Common myeloid progenitor, CD34-positive (primary cell): Measurements from ENCODE around the gene KIF4A.

ENCODE experiments used
- CTCF ChIA-PET: fragments of 350-600 bp; sonication (Branson Sonifier 250); formaldehyde crosslinking; loops from one replicate; lab custom pipeline; 2021; ENCODE audit warnings: antibody characterized with exemption; lab: Charles Lee
- POLR2A ChIA-PET: fragments of 350-600 bp; sonication (Branson Sonifier 250); formaldehyde crosslinking; loops from one replicate; lab custom pipeline; 2021; ENCODE audit warnings: antibody characterized with exemption; lab: Charles Lee
- DNase-seq, 3 donors: peaks; one replicate each; pipeline versions ENCODE4 v3.0.0 to v3.0.0-alpha.2; 2013
- H3K27ac ChIP-seq, 2 experiments: 1 replicate in 1 of 2; 2 replicates in 1 of 2; pipeline ENCODE4 v1.7.0; 2013; ENCODE audit warnings: inconsistent platforms in 2 of 2, low read length in 2 of 2, mild to moderate bottlenecking in 2 of 2, low read depth in 1 of 2, moderate library complexity in 1 of 2; ENCODE audit not compliant: severe bottlenecking in 2 of 2, insufficient read depth in 1 of 2, poor library complexity in 1 of 2
- H3K27me3 ChIP-seq, 5 experiments: replicated peaks in 2 of 5; 1 replicate in 3 of 5; 2 replicates in 2 of 5; pipeline versions ENCODE4 v1.6.1 to v1.7.0; 2013; ENCODE audit warnings: low read length in 4 of 5, mild to moderate bottlenecking in 2 of 5, moderate library complexity in 2 of 5, inconsistent platforms in 1 of 5; ENCODE audit not compliant: insufficient read depth in 5 of 5, control insufficient read depth in 4 of 5
- H3K36me3 ChIP-seq, 4 experiments: 1 replicate in 2 of 4; 2 replicates in 2 of 4; pipeline versions ENCODE4 v1.6.1 to v1.7.0; 2013; ENCODE audit warnings: low read length in 3 of 4, control low read depth in 1 of 4, mild to moderate bottlenecking in 1 of 4; ENCODE audit not compliant: control insufficient read depth in 4 of 4, insufficient read depth in 4 of 4
- H3K4me1 ChIP-seq, 4 experiments: 1 replicate in 3 of 4; 2 replicates in 1 of 4; pipeline versions ENCODE4 v1.6.1 to v1.7.1; 2013; ENCODE audit warnings: low read length in 3 of 4, mild to moderate bottlenecking in 3 of 4, control low read depth in 1 of 4, inconsistent platforms in 1 of 4, moderate library complexity in 1 of 4; ENCODE audit not compliant: control insufficient read depth in 4 of 4, insufficient read depth in 4 of 4; ENCODE audit errors: control extremely low read depth in 1 of 4
- H3K4me3 ChIP-seq, 7 experiments: 1 replicate in 4 of 7; 2 replicates in 3 of 7; pipeline versions ENCODE4 v1.5.1 to v1.7.0; 2013; ENCODE audit warnings: mild to moderate bottlenecking in 7 of 7, low read length in 6 of 7, moderate library complexity in 6 of 7, inconsistent platforms in 2 of 7, low read depth in 2 of 7, control low read depth in 1 of 7; ENCODE audit not compliant: insufficient read depth in 4 of 7, control insufficient read depth in 1 of 7; ENCODE audit errors: extremely low read depth in 1 of 7
- H3K9me3 ChIP-seq, 5 experiments: 1 replicate in 4 of 5; 2 replicates in 1 of 5; pipeline versions ENCODE4 v1.6.1 to v1.7.1; 2013; ENCODE audit warnings: low read length in 4 of 5, mild to moderate bottlenecking in 2 of 5, inconsistent platforms in 1 of 5, low read depth in 1 of 5, moderate library complexity in 1 of 5; ENCODE audit not compliant: control insufficient read depth in 4 of 5, insufficient read depth in 2 of 5; ENCODE audit errors: control extremely low read depth in 1 of 5
- WGBS: methylation state at CpG from one replicate; pipeline ENCODE4 v1.1.5; 2013; ENCODE audit not compliant: insufficient coverage; 5-methylcytosine and 5-hydroxymethylcytosine counted together

The KIF4A gene

DNA sequence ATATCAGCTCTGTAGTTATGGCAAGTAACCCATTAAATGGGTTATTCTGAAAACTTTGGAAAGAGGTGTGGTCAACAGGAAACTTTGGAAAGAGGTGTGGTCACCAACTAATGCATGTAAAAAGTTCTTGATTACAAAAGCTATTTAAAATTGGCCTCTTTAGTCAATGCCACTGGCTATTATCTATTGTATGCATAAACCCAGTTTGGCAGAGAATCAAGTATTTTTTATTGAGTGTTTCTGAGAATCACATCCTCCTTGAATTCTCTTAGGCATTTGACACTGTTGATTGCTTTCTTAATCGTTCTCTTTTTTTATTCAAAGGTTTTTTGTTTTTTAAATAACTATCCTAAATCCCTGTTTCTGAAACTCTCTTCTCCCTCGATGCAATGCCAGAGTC is 37.4 kb upstream of the KIF4A start:
- Histone ChIP-seq H3K27me3 (no peaks in the 10 kb centered on the region), H3K27ac (no peak overlapping the region), H3K4me1 (no peaks in the 10 kb centered on the region), H3K9me3 (no peaks in the 10 kb centered on the region), H3K4me3 (no peak overlapping the region), H3K36me3 (no peaks in the 10 kb centered on the region)
- peak in 1 of 3 donors; percentile 1 for DNase-seq
- ChIA-PET POLR2A (no interaction called here), CTCF (no interaction called here)
- 67% methylated on average over 1 of the region's 2 CpGs for WGBS

GRCh38 chrX:70253377-70254062 is 36.4 kb upstream of the KIF4A start:
- CTCF ChIA-PET: no interaction called here
- no CpG with 5 or more reads among the region's 3 CpGs for WGBS
- H3K36me3 ChIP-seq: no peaks in the 10 kb centered on the region
- no peaks in the 10 kb centered on the region for H3K4me1 ChIP-seq
- no peak for DNase-seq
- POLR2A ChIA-PET: no interaction called here
- H3K4me3 ChIP-seq: no peak overlapping the region
- no peak overlapping the region for H3K27ac ChIP-seq
- H3K27me3 ChIP-seq: no peaks in the 10 kb centered on the region
- no peaks in the 10 kb centered on the region for H3K9me3 ChIP-seq

- no peak overlapping the region for H3K27ac ChIP-seq
- H3K9me3 ChIP-seq: no peaks in the 10 kb centered on the region
- H3K4me1 ChIP-seq: no peaks in the 10 kb centered on the region
- whole genome bisulfite sequencing: 100% methylated on average over 1 of the region's 1 CpG
- no peaks in the 10 kb centered on the region for H3K36me3 ChIP-seq
- no peak overlapping the region for H3K4me3 ChIP-seq
- no peaks in the 10 kb centered on the region for H3K27me3 ChIP-seq
- ChIA-PET POLR2A (no interaction called here), CTCF (no interaction called here)
- DNase-seq: no peak
Observed at GRCh38 chrX:70254063-70254400, 35.9 kb upstream of the KIF4A start.

DNA sequence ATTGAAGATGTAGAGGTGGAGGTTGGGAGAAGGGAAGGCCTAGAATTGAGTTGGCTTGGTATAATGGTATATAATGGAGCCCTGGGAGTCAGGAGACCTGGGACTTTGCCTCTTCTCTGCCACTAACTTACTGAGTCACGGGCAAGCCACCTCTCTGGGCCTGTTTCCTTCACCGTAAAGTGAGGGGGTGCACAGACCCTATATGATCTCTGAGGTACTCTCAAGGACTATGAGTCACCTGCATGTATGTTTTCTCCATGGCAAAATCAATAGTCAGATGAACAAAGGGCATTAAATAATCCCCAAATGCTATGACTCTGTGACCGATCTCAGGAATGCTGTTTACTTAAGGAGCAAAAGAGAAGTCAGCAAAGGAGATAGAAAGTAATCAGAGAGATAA is 35.0 kb upstream of the KIF4A start:
- ChIA-PET POLR2A (no interaction called here), CTCF (no interaction called here)
- Histone ChIP-seq H3K9me3 (no peaks in the 10 kb centered on the region), H3K4me1 (no peaks in the 10 kb centered on the region), H3K27me3 (no peaks in the 10 kb centered on the region), H3K4me3 (no peak overlapping the region), H3K27ac (no peak overlapping the region), H3K36me3 (no peaks in the 10 kb centered on the region)
- 70% methylated on average over 2 of the region's 3 CpGs for WGBS
- no peak for DNase-seq

GRCh38 chrX:70255452-70255851 is 34.5 kb upstream of the KIF4A start:
- no CpG with 5 or more reads among the region's 2 CpGs for WGBS
- DNase-seq: no peak
- no peaks in the 10 kb centered on the region for H3K27me3 ChIP-seq

DNA sequence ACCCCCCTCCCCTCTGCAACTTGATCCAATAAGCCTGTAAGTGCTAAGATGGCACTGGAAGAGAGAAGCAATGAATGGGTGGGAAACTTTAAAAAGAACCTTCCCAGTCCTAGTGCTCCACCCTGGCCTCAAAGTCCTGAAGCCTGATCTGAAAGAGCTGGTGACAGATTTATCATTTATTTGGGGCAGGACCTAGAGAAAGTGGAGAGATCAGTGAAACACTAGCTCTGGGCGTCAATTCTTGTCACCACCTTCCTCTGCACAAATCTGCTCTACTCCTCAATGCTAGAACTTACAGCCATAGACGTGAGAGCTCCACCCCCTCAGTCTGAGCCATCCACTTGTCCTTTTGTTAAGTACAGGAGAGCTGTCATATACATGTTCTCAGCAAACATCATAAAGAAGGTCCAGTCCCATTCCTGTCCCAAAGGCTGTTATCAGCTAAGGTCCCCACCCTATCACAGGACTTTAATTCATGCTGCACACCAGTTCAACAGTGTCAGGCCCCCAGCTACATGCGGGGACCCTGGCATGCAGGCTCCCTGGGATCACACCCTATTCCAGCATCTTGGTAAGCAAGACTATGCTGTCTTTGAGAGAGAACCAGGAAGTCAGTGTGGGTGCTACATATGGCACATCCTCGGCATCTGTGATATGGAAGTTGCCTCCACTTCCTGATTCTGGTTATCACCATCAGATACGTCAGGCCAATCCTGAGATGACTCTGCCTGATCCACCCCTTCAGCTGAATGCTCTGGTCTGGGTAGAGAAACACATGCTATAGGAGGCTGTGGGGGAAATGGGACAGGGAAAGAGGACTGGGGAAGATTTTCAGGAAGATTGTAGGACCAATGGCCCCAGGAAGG is 32.2 kb upstream of the KIF4A start:
- Histone ChIP-seq H3K9me3 (no peaks in the 10 kb centered on the region), H3K36me3 (no peaks in the 10 kb centered on the region), H3K4me3 (no peak overlapping the region), H3K4me1 (no peaks in the 10 kb centered on the region), H3K27ac (no peak overlapping the region), H3K27me3 (no peaks in the 10 kb centered on the region)
- no peak for DNase-seq
- WGBS: 77% methylated on average over 4 of the region's 5 CpGs
- POLR2A ChIA-PET: no interaction called here
- CTCF ChIA-PET: no interaction called here

More at GRCh38 chrX:70255452-70255851, 34.5 kb upstream of the KIF4A start:
- H3K27ac ChIP-seq: no peak overlapping the region
- no peaks in the 10 kb centered on the region for H3K4me1 ChIP-seq
- ChIA-PET POLR2A (no interaction called here), CTCF (no interaction called here)
- H3K36me3 ChIP-seq: no peaks in the 10 kb centered on the region
- no peaks in the 10 kb centered on the region for H3K9me3 ChIP-seq
- H3K4me3 ChIP-seq: no peak overlapping the region

GRCh38 chrX:70260104-70260503 is 29.8 kb upstream of the KIF4A start, which contains the start of gene P2RY4:
P2RY4 (minus strand) TSS chrX:70260204; CDS start chrX:70259624, 580 bp downstream.
- 71% methylated on average over 4 of the region's 4 CpGs for WGBS
- POLR2A ChIA-PET: no interaction called here

More at GRCh38 chrX:70260104-70260503, 29.8 kb upstream of the KIF4A start, which contains the start of gene P2RY4:
- no peak for DNase-seq
- Histone ChIP-seq H3K36me3 (no peaks in the 10 kb centered on the region), H3K27ac (no peak within 1 kb of the TSS), H3K9me3 (no peaks in the 10 kb centered on the region), H3K27me3 (no peaks in the 10 kb centered on the region), H3K4me1 (no peaks in the 10 kb centered on the region), H3K4me3 (no peak within 1 kb of the TSS)
- CTCF ChIA-PET: no interaction called here
